GM12878 (cell line): Measurements from ENCODE around the gene NTM. TPM values are rescaled to one million over a fixed set of nuclear protein-coding genes. Genes with fewer than 3 reads are reported as not detected.

ENCODE experiments used
- ATAC-seq: fragments of 200-7000 bp; cut with Tn5 transposase; 3 replicates; pipeline ENCODE4 v1.9.1; 2020; ENCODE audit warnings: mild to moderate bottlenecking, moderate library complexity
- BruUV-seq: library from RNA; stranded (reverse); fragments of 400-500 nt; replicated peaks from 2 replicates; lab custom pipeline; 2021; lab: Mats Ljungman, UMichigan
- CTCF ChIA-PET: fragments of 300-600 bp; sonication (Branson Sonifier 250); formaldehyde crosslinking; extraction: SDS; loops from one replicate; lab custom pipeline; 2021; ENCODE audit warnings: inconsistent platforms; lab: Yijun Ruan, JAX
- POLR2A ChIA-PET: fragments of 350-600 bp; formaldehyde crosslinking; extraction: SDS; loops from one replicate; lab custom pipeline; 2021; ENCODE audit warnings: inconsistent platforms; lab: Charles Lee
- RAD21 ChIA-PET: fragments of 300-600 bp; sonication (Branson Sonifier 250); formaldehyde crosslinking; loops from one replicate; lab custom pipeline; 2023; ENCODE audit warnings: antibody characterized with exemption; ENCODE audit not compliant: unreplicated experiment; lab: Charles Lee
- SMC1A ChIA-PET: fragments of 300-600 bp; sonication (Branson Sonifier 250); formaldehyde crosslinking; loops from one replicate; lab custom pipeline; 2023; ENCODE audit not compliant: unreplicated experiment, uncharacterized antibody; lab: Charles Lee
- DNase-seq: peaks from one replicate; pipeline ENCODE4 v3.0.0-alpha.2; 2011; ENCODE audit warnings: low read depth, low spot score
- FAIRE-seq: peaks from 3 replicates; lab custom pipeline; 2011; peaks lifted over from hg19 to GRCh38; lab: Jason Lieb, UNC
- H2AFZ ChIP-seq: 2 replicates; pipeline ENCODE4 v1.6.0; 2011; ENCODE audit warnings: low read depth, low read length, control low read depth; ENCODE audit not compliant: control insufficient read depth
- H3K27ac ChIP-seq: 2 replicates; pipeline ENCODE4 v1.5.1; 2011; ENCODE audit warnings: control low read depth; ENCODE audit not compliant: control insufficient read depth, insufficient read depth
- H3K27me3 ChIP-seq, 2 experiments: replicated peaks in 1 of 2; 2 replicates each; pipeline versions ENCODE4 v1.6.0 to v1.6.1; 2011; ENCODE audit warnings: low read length in 1 of 2; ENCODE audit not compliant: control insufficient read depth in 2 of 2, insufficient read depth in 2 of 2
- H3K36me3 ChIP-seq, 2 experiments: 2 replicates each; pipeline ENCODE4 v1.5.1; 2011; ENCODE audit warnings: low read length in 1 of 2; ENCODE audit not compliant: control insufficient read depth in 2 of 2, insufficient read depth in 2 of 2
- H3K4me1 ChIP-seq: 2 replicates; pipeline ENCODE4 v1.6.1; 2011; ENCODE audit warnings: mild to moderate bottlenecking, low read length, moderate library complexity, mixed read lengths; ENCODE audit not compliant: control insufficient read depth, insufficient read depth
- H3K4me2 ChIP-seq: 2 replicates; pipeline ENCODE4 v1.6.0; 2011; ENCODE audit warnings: control low read depth; ENCODE audit not compliant: control insufficient read depth, insufficient read depth
- H3K4me3 ChIP-seq: fragments of 200-600 bp; sonication (generic); 2 replicates; pipeline ENCODE4 v1.5.1; 2016
- H3K79me2 ChIP-seq: 2 replicates; pipeline ENCODE4 v1.6.0; 2011; ENCODE audit warnings: low read length; ENCODE audit not compliant: control insufficient read depth, insufficient read depth
- H3K9ac ChIP-seq: 2 replicates; pipeline ENCODE4 v1.8.0; 2011; ENCODE audit warnings: low read length, control low read depth, mixed read lengths; ENCODE audit not compliant: control insufficient read depth, insufficient read depth
- H3K9me3 ChIP-seq: replicated peaks from 3 replicates; pipeline ENCODE4 v1.5.1; 2011; ENCODE audit warnings: mild to moderate bottlenecking, low read length; ENCODE audit not compliant: control insufficient read depth, insufficient read depth
- H4K20me1 ChIP-seq: 2 replicates; pipeline ENCODE4 v1.6.0; 2011; ENCODE audit not compliant: control insufficient read depth, insufficient read depth
- POLR2AphosphoS2 ChIP-seq: IDR thresholded peaks from 2 replicates; pipeline ENCODE4 v1.6.1; 2011; ENCODE audit warnings: low read depth, mild to moderate bottlenecking, low read length, improper control_type of control experiment, moderate library complexity
- TCF12 ChIP-seq: IDR thresholded peaks from 2 replicates; pipeline ENCODE4 v1.6.1; 2011; ENCODE audit warnings: low read depth, mild to moderate bottlenecking, low read length
- ZNF622 ChIP-seq: fragments of 450-650 bp; IDR thresholded peaks from 2 replicates; pipeline ENCODE4 v1.6.1; 2017; ENCODE audit warnings: mild to moderate bottlenecking, inconsistent platforms
- WGBS: methylation state at CpG from one replicate; pipeline ENCODE4 v1.1.6; 2016; ENCODE audit warnings: low lambda C conversion rate; ENCODE audit not compliant: insufficient replicate concordance, insufficient coverage; ENCODE audit errors: missing lambda C conversion rate; 5-methylcytosine and 5-hydroxymethylcytosine counted together
- in situ Hi-C: fragments of 300-500 bp; cut with MboI; formaldehyde crosslinking; loops from 9 replicates; pipeline ENCODE4 v1.14.3; 2018; ENCODE audit warnings: mixed read lengths
- intact Hi-C: fragments of 100-400 bp; cut with micrococcal nuclease; formaldehyde crosslinking; loops from one replicate; pipeline ENCODE4 v1.14.2; 2022; ENCODE audit not compliant: unreplicated experiment
- polyA plus RNA-seq, 11 experiments: library from polyadenylated mRNA; depleted of rRNA in 4 of 11; unstranded in 6 of 11; stranded (reverse) in 5 of 11; fragments of >200 nt; fragmentation: Nextera tagmentation in 4 of 11; fragmentation: Illumina TruSeq in 1 of 11; extraction: Ambion mirVana in 4 of 11; extraction: Trizol in 1 of 11; gene quantifications; 1 replicate in 1 of 11; 2 replicates in 10 of 11; pipeline versions ENCODE4 v1.2.1 to v1.2.3, GENCODE V29; 2011 to 2016; ENCODE audit warnings: inconsistent platforms in 2 of 11, missing spikeins in 2 of 11, low read depth in 1 of 11
- total RNA-seq, 4 experiments: library from RNA; depleted of rRNA in 3 of 4; stranded (reverse); fragments of >200 nt in 3 of 4; fragmentation: Illumina TruSeq in 1 of 4; extraction: Trizol in 1 of 4; gene quantifications; 2 replicates each; pipeline versions ENCODE4 v1.2.1 to v1.2.3, GENCODE V29; 2013 to 2021
- TF ChIP-seq, protein P1 (sequence below), 3 experiments: IDR thresholded peaks in 2 of 3; conservative IDR thresholded peaks in 1 of 3; 2 replicates each; pipeline ENCODE4 v1.5.1; 2011; ENCODE audit warnings: low read depth in 3 of 3, low read length in 3 of 3, mild to moderate bottlenecking in 3 of 3, control low read depth in 2 of 3, moderate library complexity in 2 of 3, inconsistent platforms in 1 of 3, mixed read lengths in 1 of 3; ENCODE audit not compliant: control insufficient read depth in 2 of 3, insufficient read depth in 1 of 3; ENCODE audit errors: extremely low read depth in 1 of 3

NTM gene
- total and polyA plus RNA-seq, 10 of the 15 experiments (the other 5 are each of a cell fraction or from before 2014, with no cell fraction given), result not detected

DNA sequence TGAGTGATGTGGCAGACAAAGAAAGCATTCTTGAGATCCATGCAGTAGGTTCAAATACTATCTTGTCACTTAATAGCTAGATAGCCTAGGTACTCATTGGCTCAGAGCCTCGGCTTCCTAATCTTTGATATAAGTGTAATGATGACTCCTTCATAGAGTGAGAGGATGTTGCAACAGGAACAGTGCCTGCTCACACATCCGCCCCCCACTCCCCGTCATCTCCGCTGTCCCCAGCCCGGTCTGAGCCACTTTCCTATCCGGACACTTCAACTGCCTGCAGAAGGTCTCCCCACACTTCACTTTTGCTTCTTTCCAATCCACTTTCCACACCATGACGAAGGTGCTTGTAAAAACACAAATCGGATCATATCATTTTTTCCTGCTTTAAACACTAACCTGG, 128.8 kb downstream of the NTM start (continued):
- no peak for TF ChIP-seq POLR2AphosphoS2

GRCh38 chr11:131503017-131503416, 132.6 kb downstream of the NTM start:
- 0% methylated on average over 1 of the region's 1 CpG for WGBS
- H3K4me2 ChIP-seq, result no peak overlapping the region
- in situ Hi-C loops, result no loop called here
- no peaks in the 10 kb centered on the region for H3K9me3 ChIP-seq
- no peaks in the 10 kb centered on the region for H4K20me1 ChIP-seq
- no peaks in the 10 kb centered on the region for H3K4me1 ChIP-seq
- FAIRE-seq (no peak), DNase-seq (no peak), ATAC-seq (no peak)
- no TSS peak for BruUV-seq
- H3K27ac ChIP-seq, result no peak overlapping the region
- POLR2A ChIA-PET, result no interaction called here
- TF ChIP-seq TCF12, result no peak
- no peak overlapping the region for H3K9ac ChIP-seq
- no peak overlapping the region for H3K4me3 ChIP-seq
- H3K79me2 ChIP-seq, result no peaks in the 10 kb centered on the region
- intact Hi-C loops, result no loop called here
- SMC1A ChIA-PET, result no interaction called here
- H2AFZ ChIP-seq, result no peak overlapping the region
- no peaks in the 10 kb centered on the region; a peak in 1 of 4 replicates for H3K27me3 ChIP-seq
- no peaks in the 10 kb centered on the region for H3K36me3 ChIP-seq
- CTCF ChIA-PET, result no interaction called here
- RAD21 ChIA-PET, result no interaction called here

DNA sequence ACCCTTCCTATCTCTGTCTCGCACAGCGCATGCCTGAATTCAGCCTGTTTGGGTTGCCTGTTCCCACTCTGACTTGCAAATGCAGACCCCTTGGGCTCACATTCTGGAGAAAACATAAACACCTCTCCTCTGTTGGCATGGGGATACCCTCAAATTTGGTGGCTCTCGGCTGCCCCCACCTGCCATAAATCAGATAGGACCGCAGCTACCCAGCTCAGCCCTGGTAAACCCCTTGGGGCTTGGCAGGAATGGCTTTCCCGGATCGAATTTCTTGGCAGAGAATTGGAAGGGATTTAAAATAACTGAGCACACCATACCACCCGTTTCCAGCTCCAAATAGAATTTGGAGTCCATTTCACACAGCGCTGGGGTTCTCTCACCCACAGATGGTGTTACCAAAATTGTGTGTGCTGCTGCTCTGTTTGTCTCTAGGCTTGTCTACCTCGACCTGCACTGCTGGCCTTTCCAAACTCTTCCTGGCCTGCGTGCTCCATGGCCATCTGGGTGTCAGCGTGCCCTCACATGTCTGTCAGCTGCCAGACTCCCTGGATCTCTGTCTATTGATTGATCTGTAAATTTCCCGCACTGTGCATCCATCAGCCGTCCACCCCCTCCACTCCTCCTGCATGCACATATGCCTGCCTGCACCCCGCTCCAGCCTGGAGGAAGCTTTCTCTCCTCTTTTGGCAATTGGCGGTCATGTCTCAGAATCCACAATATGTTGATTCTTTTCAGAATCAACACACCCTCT, 134.0 kb downstream of the NTM start:
- in situ Hi-C loops, result no loop called here
- Histone ChIP-seq H3K9ac (no peak overlapping the region), H4K20me1 (no peaks in the 10 kb centered on the region), H3K36me3 (no peaks in the 10 kb centered on the region), H3K27ac (no peak overlapping the region), H2AFZ (no peak overlapping the region), H3K9me3 (no peaks in the 10 kb centered on the region), H3K27me3 (no peaks in the 10 kb centered on the region; a peak in 1 of 4 replicates), H3K4me3 (no peak overlapping the region), H3K79me2 (no peaks in the 10 kb centered on the region), H3K4me1 (no peaks in the 10 kb centered on the region), H3K4me2 (no peak overlapping the region)
- SMC1A ChIA-PET, result no interaction called here
- CTCF ChIA-PET, result interaction anchor here (0.6 to 1.0 kb wide), 3 partner anchors 137 to 1183 kb away, joined by 3 to 5 read pairs (median 3); no protein-coding TSS in a partner anchor
- ATAC-seq, result no peak; the same call in 2 of the 3 replicates
- no peak for TF ChIP-seq ZNF622
- TF ChIP-seq, protein P1, sequence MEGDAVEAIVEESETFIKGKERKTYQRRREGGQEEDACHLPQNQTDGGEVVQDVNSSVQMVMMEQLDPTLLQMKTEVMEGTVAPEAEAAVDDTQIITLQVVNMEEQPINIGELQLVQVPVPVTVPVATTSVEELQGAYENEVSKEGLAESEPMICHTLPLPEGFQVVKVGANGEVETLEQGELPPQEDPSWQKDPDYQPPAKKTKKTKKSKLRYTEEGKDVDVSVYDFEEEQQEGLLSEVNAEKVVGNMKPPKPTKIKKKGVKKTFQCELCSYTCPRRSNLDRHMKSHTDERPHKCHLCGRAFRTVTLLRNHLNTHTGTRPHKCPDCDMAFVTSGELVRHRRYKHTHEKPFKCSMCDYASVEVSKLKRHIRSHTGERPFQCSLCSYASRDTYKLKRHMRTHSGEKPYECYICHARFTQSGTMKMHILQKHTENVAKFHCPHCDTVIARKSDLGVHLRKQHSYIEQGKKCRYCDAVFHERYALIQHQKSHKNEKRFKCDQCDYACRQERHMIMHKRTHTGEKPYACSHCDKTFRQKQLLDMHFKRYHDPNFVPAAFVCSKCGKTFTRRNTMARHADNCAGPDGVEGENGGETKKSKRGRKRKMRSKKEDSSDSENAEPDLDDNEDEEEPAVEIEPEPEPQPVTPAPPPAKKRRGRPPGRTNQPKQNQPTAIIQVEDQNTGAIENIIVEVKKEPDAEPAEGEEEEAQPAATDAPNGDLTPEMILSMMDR (IDR thresholded peaks at IDR 0.05 in 2 of 3, conservative IDR thresholded peaks at IDR 0.05 in 1 of 3; ENCODE audit: control insufficient read depth in 2 of 3, extremely low read depth in 1 of 3, insufficient read depth in 1 of 3, low read depth in 3 of 3, low read length in 3 of 3), result peak in 2 of 3 experiments; percentile 2 to 21; a peak in 1 of 6 replicates
- WGBS, result 23% methylated on average over 15 of the region's 15 CpGs
- RAD21 ChIA-PET, result no interaction called here
- no TSS peak for BruUV-seq
- intact Hi-C loops, result no loop called here
- POLR2A ChIA-PET, result no interaction called here
- no peak for DNase-seq
- FAIRE-seq, result no peak
